Measurements from ENCODE around the gene LPCAT1.

LPCAT1 gene

GRCh38 chr5:1525624-1526189, 1.9 kb upstream of the LPCAT1 start:
- DNase-seq (ENCODE audit: low spot score in 2 of 2) (peak in 1 of 2 donors; percentile 15), ATAC-seq (ENCODE audit: low read depth) (no peak)
- H3K4me1 Mint-ChIP-seq, result peaks cover 35% of the 10 kb centered on the region
- H3K27ac Mint-ChIP-seq, result peak overlapping the region; percentile 56
- peak overlapping the region; percentile 71 for H3K4me3 Mint-ChIP-seq
- H3K27me3 Mint-ChIP-seq, result no peaks in the 10 kb centered on the region
- no peaks in the 10 kb centered on the region for H3K36me3 Mint-ChIP-seq
- H3K9me3 Mint-ChIP-seq, result no peaks in the 10 kb centered on the region

- Mint-ChIP-seq H3K4me1 (peaks cover 35% of the 10 kb centered on the region), H3K36me3 (peaks cover 3% of the 10 kb centered on the region), H3K4me3 (peak overlapping the region; percentile 71), H3K27me3 (no peaks in the 10 kb centered on the region), H3K27ac (peak overlapping the region; percentile 56), H3K9me3 (no peaks in the 10 kb centered on the region)
- DNase-seq (ENCODE audit: low spot score in 2 of 2) (peak in 1 of 2 donors; percentile 22), ATAC-seq (ENCODE audit: low read depth) (no peak)
These were observed 1.3 kb upstream of the LPCAT1 start for GRCh38 chr5:1524799-1525623.

- Mint-ChIP-seq H3K9me3 (no peaks in the 10 kb centered on the region), H3K36me3 (peaks cover 5% of the 10 kb centered on the region), H3K4me3 (peak overlapping the region; percentile 71), H3K27ac (peak overlapping the region; percentile 56), H3K27me3 (no peaks in the 10 kb centered on the region), H3K4me1 (peaks cover 35% of the 10 kb centered on the region)
- ATAC-seq (ENCODE audit: low read depth) (no peak), DNase-seq (ENCODE audit: low spot score in 2 of 2) (no peak)
These were observed 680 bp upstream of the LPCAT1 start for GRCh38 chr5:1524481-1524798.

- peak overlapping the region; percentile 93 for H3K4me3 Mint-ChIP-seq
- H3K9me3 Mint-ChIP-seq, result no peaks in the 10 kb centered on the region
- no peaks in the 10 kb centered on the region for H3K27me3 Mint-ChIP-seq
- peaks cover 9% of the 10 kb centered on the region for H3K36me3 Mint-ChIP-seq
- ATAC-seq (ENCODE audit: low read depth) (peak; percentile 50), DNase-seq (ENCODE audit: low spot score in 2 of 2) (no peak)
- H3K27ac Mint-ChIP-seq, result peak overlapping the region; percentile 25
- peaks cover 35% of the 10 kb centered on the region for H3K4me1 Mint-ChIP-seq
These were observed 324 bp downstream of the LPCAT1 start for GRCh38 chr5:1523480-1523792.

GRCh38 chr5:1522601-1523479, 920 bp downstream of the LPCAT1 start:
- H3K27ac Mint-ChIP-seq, result peak overlapping the region; percentile 25
- DNase-seq (ENCODE audit: low spot score in 2 of 2) (peak in 1 of 2 donors; percentile 23), ATAC-seq (ENCODE audit: low read depth) (no peak)
- peak overlapping the region; percentile 93 for H3K4me3 Mint-ChIP-seq
- H3K36me3 Mint-ChIP-seq, result peaks cover 9% of the 10 kb centered on the region
- H3K27me3 Mint-ChIP-seq, result no peaks in the 10 kb centered on the region
- no peaks in the 10 kb centered on the region for H3K9me3 Mint-ChIP-seq
- H3K4me1 Mint-ChIP-seq, result peaks cover 35% of the 10 kb centered on the region

GRCh38 chr5:1521671-1522600, 1.8 kb downstream of the LPCAT1 start:
- no peaks in the 10 kb centered on the region for H3K9me3 Mint-ChIP-seq
- peaks cover 9% of the 10 kb centered on the region for H3K36me3 Mint-ChIP-seq

GRCh38 chr5:1520791-1521453, 2.8 kb downstream of the LPCAT1 start:
- peaks cover 9% of the 10 kb centered on the region for H3K36me3 Mint-ChIP-seq

More at GRCh38 chr5:1521671-1522600, 1.8 kb downstream of the LPCAT1 start:
- Mint-ChIP-seq H3K27me3 (no peaks in the 10 kb centered on the region), H3K4me1 (peaks cover 32% of the 10 kb centered on the region), H3K27ac (peak overlapping the region; percentile 25), H3K4me3 (peak overlapping the region; percentile 93)
- peak in 1 of 2 donors; percentile 15 for DNase-seq (ENCODE audit: low spot score in 2 of 2)
- ATAC-seq (ENCODE audit: low read depth), result no peak

GRCh38 chr5:1519631-1520210, 4.0 kb downstream of the LPCAT1 start:
- DNase-seq (ENCODE audit: low spot score in 2 of 2) (no peak), ATAC-seq (ENCODE audit: low read depth) (no peak)
- Mint-ChIP-seq H3K27me3 (no peaks in the 10 kb centered on the region), H3K9me3 (no peaks in the 10 kb centered on the region), H3K27ac (no peak overlapping the region), H3K4me3 (no peak overlapping the region), H3K4me1 (peaks cover 19% of the 10 kb centered on the region), H3K36me3 (peaks cover 12% of the 10 kb centered on the region)

More at GRCh38 chr5:1520791-1521453, 2.8 kb downstream of the LPCAT1 start:
- no peaks in the 10 kb centered on the region for H3K27me3 Mint-ChIP-seq
- H3K4me1 Mint-ChIP-seq, result peaks cover 26% of the 10 kb centered on the region
- no peak overlapping the region for H3K27ac Mint-ChIP-seq
- no peak for DNase-seq (ENCODE audit: low spot score in 2 of 2)
- ATAC-seq (ENCODE audit: low read depth), result no peak
- H3K9me3 Mint-ChIP-seq, result no peaks in the 10 kb centered on the region
- peak overlapping the region; percentile 1 for H3K4me3 Mint-ChIP-seq

GRCh38 chr5:1517838-1518237, 5.9 kb downstream of the LPCAT1 start:
- peaks cover 12% of the 10 kb centered on the region for H3K36me3 Mint-ChIP-seq
- H3K27ac Mint-ChIP-seq, result no peak overlapping the region
- H3K4me1 Mint-ChIP-seq, result peaks cover 20% of the 10 kb centered on the region
- H3K9me3 Mint-ChIP-seq, result no peaks in the 10 kb centered on the region
- no peak overlapping the region for H3K4me3 Mint-ChIP-seq
- H3K27me3 Mint-ChIP-seq, result no peaks in the 10 kb centered on the region
- ATAC-seq (ENCODE audit: low read depth), result no peak
- no peak for DNase-seq (ENCODE audit: low spot score in 2 of 2)

GRCh38 chr5:1516615-1517601, 6.9 kb downstream of the LPCAT1 start:
- no peak for DNase-seq (ENCODE audit: low spot score in 2 of 2)
- Mint-ChIP-seq H3K9me3 (no peaks in the 10 kb centered on the region), H3K4me3 (no peak overlapping the region)

GRCh38 chr5:1515921-1516571, 7.7 kb downstream of the LPCAT1 start:
- H3K9me3 Mint-ChIP-seq, result no peaks in the 10 kb centered on the region
- no peak for DNase-seq (ENCODE audit: low spot score in 2 of 2)
- ATAC-seq (ENCODE audit: low read depth), result no peak

More at GRCh38 chr5:1516615-1517601, 6.9 kb downstream of the LPCAT1 start:
- no peaks in the 10 kb centered on the region for H3K27me3 Mint-ChIP-seq
- ATAC-seq (ENCODE audit: low read depth), result no peak
- peaks cover 12% of the 10 kb centered on the region for H3K36me3 Mint-ChIP-seq
- peak overlapping the region; percentile 75 for H3K27ac Mint-ChIP-seq
- peaks cover 17% of the 10 kb centered on the region for H3K4me1 Mint-ChIP-seq

More at GRCh38 chr5:1515921-1516571, 7.7 kb downstream of the LPCAT1 start:
- peak overlapping the region; percentile 65 for H3K27ac Mint-ChIP-seq
- no peak overlapping the region for H3K4me3 Mint-ChIP-seq
- peaks cover 19% of the 10 kb centered on the region for H3K4me1 Mint-ChIP-seq
- no peaks in the 10 kb centered on the region for H3K27me3 Mint-ChIP-seq
- peaks cover 14% of the 10 kb centered on the region for H3K36me3 Mint-ChIP-seq
